Astrocyte of the cerebellum (primary cell): ENCODE results near the gene WIPF2.

ENCODE experiments used
- DNase-seq: peaks from one replicate; pipeline ENCODE4 v3.0.0-alpha.2; 2011; ENCODE audit warnings: low read depth
- H3K4me3 ChIP-seq: 2 replicates; pipeline ENCODE4 v1.5.1; 2011; ENCODE audit warnings: mild to moderate bottlenecking, low read depth, low read length, moderate library complexity
- in situ Hi-C: cut with HindIII; loops from 2 replicates; pipeline ENCODE4 v1.10.0; 2017; ENCODE audit warnings: low sequenced_read_pairs
- TF ChIP-seq, protein P1 (sequence below): IDR thresholded peaks from 2 replicates; pipeline ENCODE4 v1.5.1; 2012; ENCODE audit warnings: low read length, low read depth, moderate library complexity, mild to moderate bottlenecking; ENCODE audit errors: missing control alignments

Gene WIPF2

DNA sequence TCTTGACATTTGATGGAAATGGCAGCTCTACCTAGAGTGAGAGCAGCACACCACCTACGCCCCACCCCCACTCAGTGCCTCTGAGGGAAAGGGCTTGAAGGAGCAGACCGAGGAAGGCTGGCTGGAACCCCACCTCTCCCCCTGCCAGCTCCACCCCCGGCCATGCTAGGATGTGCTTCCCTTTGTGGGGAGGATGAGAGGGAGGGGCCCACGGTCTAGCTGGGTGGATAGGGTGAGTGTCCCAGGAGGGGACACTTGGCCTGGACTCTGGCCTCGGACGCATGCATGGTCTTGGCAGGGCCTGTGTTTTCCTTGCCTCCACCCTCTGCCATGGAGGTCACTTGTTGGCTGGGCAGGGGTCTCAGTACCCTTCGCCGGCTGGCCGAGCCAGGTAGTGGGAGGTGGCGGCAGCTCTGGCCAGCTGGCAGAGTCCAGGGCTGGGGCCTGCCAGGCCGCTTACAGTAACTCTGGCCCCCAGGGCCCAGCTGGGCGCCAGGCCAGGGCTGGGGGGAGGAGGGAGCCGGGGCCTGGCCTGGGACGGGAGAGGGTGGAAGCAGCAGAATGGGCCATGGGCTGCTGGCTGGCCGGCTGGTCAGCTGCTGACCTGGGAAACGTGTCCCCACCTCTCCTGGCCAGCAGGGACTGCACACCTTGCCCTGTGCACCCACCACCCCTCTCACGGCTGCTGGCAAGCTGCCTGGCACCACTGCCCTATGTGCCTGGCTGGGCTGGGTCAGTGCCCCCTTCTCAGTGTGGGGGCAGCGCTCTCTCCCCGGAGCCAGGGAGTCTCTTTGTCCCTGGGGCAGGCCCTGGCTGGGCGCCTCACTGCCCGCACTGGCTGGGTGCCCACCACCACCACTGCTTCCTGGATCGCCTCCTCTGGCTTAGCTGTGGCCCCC is 112.9 kb downstream of the WIPF2 start:
- in situ Hi-C loops = no loop called here
- DNase-seq = no peak
- H3K4me3 ChIP-seq = no peak overlapping the region
- TF ChIP-seq, protein P1, sequence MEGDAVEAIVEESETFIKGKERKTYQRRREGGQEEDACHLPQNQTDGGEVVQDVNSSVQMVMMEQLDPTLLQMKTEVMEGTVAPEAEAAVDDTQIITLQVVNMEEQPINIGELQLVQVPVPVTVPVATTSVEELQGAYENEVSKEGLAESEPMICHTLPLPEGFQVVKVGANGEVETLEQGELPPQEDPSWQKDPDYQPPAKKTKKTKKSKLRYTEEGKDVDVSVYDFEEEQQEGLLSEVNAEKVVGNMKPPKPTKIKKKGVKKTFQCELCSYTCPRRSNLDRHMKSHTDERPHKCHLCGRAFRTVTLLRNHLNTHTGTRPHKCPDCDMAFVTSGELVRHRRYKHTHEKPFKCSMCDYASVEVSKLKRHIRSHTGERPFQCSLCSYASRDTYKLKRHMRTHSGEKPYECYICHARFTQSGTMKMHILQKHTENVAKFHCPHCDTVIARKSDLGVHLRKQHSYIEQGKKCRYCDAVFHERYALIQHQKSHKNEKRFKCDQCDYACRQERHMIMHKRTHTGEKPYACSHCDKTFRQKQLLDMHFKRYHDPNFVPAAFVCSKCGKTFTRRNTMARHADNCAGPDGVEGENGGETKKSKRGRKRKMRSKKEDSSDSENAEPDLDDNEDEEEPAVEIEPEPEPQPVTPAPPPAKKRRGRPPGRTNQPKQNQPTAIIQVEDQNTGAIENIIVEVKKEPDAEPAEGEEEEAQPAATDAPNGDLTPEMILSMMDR = no peak
